ENCODE results near the gene CXCL5.

- TF ChIP-seq, protein P1, sequence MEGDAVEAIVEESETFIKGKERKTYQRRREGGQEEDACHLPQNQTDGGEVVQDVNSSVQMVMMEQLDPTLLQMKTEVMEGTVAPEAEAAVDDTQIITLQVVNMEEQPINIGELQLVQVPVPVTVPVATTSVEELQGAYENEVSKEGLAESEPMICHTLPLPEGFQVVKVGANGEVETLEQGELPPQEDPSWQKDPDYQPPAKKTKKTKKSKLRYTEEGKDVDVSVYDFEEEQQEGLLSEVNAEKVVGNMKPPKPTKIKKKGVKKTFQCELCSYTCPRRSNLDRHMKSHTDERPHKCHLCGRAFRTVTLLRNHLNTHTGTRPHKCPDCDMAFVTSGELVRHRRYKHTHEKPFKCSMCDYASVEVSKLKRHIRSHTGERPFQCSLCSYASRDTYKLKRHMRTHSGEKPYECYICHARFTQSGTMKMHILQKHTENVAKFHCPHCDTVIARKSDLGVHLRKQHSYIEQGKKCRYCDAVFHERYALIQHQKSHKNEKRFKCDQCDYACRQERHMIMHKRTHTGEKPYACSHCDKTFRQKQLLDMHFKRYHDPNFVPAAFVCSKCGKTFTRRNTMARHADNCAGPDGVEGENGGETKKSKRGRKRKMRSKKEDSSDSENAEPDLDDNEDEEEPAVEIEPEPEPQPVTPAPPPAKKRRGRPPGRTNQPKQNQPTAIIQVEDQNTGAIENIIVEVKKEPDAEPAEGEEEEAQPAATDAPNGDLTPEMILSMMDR (conservative IDR thresholded peaks at IDR 0.05): no peak
- TF ChIP-seq ZFX (IDR thresholded peaks at IDR 0.05): no peak
Measured at GRCh38 chr4:73948291-73948690, 50.2 kb downstream of the CXCL5 start.

Data from C4-2B (cell line).